Femur (tissue), 1 donor: ENCODE results near the gene TNS4.

Experiments used
- DNase-seq: peaks from one replicate; pipeline ENCODE4 v3.0.0-alpha.2; 2017

TNS4 gene

DNA sequence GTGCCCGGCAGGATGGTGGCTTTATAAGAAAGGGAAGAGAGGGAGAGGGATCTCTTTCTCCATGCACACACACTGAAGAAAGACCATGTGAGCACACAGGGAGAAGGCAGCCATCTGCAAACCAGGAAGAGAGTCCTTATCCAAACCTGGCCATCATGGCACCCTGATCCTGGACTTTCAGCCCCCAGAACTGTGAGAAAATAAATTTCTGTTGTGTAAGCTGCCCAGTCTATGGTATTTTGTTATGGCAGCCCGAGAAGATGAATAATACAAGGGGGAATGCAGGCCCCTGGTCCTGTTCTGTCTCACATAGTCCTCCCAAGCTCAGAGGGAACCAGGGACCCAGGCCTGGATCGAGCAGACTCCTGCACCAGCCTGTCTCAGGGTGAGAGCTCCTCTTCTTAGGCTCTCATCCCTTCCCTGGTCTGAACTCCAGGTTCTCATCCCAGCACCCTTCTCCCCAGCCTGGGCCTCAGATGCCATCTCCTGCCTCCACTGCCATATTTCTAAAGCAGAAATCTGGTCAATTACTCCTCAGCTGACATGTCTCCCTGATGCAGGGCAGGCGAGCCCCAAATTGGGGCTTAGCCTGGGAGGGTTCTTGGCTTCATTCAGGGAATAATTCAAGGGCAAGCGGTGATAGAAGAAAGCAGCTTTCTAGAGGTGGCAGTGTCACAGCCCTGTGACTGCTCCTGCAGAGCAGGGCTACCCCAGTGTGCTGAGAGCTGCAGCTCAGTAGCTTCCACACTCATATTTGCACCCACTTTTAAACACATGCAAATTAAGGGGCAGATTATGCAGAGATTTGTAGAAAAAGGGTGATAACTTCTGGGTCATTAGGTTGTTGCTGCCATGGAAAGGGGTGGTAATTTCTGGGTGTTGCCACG lies 29.3 kb downstream of the TNS4 start:
- no peak for DNase-seq

DNA sequence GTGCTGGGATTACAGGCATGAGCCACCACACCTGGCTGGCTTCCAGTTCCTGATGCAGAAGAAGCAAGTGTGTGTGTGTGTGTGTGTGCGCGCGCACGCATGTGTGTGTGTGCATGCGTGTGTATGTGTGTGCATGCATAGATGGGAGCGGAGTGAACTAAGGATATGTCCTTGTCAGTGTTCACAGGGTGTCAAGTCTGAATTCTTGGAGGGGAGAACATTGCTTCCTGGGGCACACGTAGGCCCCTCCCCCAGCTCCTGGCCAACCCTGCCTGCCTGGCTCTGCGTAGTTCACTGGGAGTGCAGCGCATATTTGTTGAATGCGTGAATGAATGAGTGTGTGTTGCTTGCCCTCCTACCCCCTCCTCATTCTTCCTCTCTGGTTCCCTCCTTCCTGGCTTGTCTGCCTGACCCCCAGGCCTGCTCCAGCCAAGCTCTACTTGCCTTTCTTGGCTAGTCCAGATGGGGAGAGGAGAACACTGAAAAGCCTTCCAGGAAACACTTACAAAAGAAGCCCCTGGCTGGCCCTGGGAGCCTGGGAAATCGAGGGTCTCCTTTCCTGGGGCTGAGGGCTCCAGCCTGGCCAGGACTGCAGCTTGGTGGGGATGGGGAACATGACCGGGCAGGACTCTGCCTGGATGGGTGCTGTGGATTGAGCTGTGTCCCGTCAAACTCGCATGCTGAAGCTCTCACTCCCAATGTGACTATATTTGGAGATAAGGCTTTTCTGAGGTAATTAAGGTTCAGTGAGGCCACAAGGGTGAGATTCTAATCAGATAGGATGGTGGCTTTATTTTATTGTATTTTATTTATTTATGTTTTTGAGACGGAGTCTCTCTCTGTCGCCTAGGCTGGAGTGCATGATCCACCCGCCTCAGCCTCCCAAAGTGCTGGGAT lies 30.2 kb downstream of the TNS4 start:
- DNase-seq, result no peak

DNA sequence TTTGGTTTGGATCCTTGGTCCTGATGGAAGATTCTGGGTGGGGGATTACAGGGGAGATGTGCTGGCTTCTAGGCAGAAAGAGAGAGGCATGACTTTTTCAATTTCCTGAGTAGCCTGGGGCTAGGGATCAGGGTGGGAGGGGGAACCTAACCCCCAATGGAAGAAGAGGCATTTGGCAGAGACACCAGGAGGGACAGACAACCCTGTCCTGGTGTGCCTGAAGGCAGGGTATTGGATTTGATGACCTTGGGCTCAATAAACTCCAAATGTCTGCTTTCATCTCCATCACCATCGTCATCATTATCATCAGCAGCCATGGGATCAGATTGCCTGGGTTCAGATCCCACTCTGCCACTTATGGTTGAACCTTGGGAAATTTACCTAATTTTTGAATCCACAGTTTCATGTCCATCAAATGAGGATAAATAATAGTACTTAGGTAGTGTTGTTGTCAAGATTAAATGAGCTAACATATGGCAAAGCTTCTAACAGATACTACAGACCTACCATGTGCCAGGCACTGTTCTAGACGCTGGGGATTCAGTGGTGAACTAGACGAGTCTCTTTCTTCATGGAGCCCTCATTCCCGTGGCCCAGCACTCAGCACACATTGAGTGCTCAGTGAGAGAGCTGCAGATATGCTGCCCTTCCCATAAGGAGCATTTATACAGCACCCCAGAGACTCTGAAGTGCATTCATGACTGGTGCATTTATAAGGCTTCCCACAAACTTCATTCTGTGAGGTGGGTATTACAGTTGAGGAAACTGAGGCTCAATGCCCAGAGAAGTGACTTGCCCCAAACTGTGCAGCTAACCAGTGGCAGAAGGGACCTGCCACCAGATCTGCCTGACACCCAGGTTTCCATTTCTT lies 31.4 kb downstream of the TNS4 start:
- no peak for DNase-seq

DNA sequence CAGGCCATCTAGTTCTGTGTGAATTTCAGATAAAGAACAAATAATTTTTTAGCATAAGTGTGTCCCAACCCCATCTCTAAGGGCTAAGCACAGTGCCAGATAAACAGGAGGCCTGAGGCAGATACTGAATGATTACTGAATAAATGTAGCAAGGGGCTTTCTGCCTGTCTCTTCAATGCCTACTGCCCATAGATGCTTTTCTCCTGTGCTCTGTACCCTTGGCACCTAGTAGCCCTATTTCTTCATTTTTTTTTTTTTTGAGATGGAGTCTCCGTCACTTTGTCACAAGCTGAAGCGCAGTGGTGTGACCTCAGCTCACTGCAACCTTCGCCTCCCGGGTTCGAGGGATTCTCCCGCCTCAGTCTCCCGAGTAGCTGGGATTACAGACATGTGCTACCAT lies 32.9 kb downstream of the TNS4 start:
- DNase-seq, result no peak

DNA sequence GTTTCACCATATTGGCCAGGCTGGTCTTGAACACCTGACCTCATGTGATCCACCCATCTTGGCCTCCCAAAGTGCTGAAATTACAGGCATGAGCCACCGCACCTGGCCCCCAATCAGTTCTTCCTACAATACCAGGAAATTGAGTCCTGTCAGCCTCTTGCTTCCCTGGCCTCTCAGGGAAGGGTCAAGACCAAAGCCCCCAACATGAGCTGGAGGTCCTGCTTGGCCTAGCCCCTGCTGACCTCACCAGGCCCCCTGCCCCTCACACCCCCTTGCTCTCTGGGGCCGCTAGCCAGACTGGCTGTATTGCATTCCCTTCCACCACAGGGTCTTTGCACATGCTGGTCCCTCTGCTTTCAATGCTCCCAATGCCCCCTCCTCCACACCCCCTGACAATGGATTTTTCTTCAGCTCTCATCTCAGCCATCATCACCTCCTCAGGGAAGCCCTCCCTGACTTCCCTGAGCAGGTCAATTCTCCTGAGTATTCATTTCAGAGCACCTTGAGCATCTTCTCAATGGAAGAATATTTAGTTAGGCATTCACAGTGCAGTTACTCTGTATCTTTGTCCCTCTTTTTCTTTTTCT lies 34.0 kb downstream of the TNS4 start:
- DNase-seq, result no peak

DNA sequence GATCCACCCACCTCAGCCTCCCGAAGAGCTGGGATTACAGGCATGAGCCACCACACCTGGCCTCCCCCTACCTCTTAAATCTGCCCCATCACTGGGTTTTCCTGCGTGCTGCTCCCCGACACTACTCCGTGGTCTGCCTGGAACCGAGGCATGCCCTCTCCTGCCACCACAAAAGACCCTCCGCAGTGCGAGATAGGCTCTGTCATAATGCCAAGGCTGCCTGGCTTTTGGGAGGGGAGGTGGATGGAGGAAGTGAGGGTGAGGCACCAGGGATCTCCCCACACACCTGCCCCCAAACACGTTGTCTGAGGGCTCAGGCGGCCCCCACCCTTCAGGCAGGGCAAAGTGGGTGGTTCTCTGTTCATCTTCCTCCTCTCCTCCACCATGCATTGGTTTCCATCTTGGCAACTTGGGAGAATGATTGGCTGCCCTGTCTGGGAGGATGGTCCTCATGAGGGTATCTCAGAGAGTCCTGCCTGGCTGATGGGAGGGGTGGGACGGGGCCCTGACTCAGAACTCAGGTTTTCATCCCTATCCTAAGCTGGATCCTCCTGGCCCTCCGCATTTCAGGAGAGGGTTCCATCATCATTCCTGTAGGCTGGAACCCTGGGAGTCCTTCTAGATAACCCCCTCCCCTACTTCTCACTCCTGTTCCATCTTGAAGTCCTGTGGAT lies 35.0 kb downstream of the TNS4 start:
- no peak for DNase-seq

DNA sequence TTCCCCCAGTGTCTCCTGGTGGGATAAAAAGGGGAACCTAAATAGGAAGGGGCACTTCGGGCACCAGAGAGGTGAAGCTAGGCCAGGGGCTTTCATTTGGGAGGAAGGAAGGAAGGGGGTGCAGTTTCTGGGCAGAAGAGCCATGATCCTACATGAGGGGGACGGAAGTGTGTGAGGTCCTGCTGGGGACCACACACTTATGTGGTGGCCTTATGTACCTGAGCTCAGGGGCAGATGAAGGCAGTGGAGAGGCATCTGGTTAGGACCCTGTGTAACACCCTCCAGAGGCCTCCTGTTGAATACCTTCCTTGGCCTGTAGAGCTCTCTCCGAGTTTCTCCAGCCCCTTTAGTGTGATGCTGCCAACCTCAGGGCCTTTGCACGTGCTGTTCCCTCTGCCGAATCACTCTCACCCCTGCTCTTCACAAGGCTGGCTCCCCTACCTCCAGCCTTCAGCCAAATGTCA lies 37.0 kb downstream of the TNS4 start:
- no peak for DNase-seq

DNA sequence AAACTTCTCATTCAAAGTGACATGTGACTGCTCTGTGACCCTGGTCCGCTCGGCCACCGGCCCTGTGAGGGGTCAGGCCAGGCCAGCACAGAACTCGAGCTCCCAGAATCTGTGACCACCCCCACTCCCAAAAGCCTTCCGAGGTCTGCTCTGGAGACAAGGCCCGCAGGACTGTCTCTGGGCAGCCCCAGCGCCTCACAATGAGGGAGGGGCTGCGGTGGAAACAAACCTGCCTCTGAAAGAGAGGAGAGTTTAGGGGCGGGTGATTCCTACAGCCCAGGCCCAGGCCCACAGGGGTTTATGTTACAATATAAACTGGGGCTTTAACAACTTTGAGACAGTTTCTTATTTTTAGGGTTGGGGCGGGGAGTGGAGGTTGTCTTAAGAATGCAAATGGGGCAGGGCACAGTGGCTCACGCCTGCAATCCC lies 38.3 kb downstream of the TNS4 start:
- DNase-seq, result no peak

DNA sequence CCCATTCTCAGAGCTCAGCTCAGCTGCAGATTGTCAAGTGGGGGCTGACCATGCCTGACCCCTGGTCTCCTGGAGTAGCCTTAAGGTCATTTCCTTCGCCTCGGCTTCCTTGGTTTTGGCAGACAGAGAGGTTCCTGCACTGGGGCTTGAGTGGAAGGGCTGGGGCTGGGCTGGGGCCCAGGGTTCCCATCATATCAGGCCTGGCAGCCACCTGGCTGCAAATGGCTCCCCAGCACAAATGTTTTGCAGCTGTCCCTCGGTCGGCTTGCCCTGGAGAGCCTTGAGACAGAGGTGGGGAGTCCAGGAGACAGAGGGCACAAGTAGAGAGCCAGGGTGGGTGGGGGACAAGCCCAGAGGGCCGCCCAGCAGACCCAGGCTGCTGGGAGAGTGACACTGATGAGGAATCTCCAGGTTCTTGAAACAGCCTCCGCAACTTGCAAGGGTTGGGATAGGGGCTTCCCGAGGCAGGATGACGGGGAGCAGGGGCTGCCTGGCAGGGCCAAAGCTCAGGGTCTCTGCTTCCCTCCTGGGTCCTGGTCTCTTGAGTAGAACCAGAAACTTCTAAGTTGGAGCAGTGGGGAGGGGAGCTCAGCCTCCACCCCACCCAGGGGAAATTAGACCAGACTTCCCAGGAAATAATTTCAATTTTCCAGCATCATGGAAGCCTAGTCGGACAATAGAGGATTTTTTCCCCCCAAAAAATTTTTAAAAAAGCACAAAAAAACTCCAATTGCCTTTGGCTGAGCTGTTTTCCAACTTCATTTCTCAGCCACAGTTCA lies 38.9 kb downstream of the TNS4 start:
- DNase-seq, result no peak

DNA sequence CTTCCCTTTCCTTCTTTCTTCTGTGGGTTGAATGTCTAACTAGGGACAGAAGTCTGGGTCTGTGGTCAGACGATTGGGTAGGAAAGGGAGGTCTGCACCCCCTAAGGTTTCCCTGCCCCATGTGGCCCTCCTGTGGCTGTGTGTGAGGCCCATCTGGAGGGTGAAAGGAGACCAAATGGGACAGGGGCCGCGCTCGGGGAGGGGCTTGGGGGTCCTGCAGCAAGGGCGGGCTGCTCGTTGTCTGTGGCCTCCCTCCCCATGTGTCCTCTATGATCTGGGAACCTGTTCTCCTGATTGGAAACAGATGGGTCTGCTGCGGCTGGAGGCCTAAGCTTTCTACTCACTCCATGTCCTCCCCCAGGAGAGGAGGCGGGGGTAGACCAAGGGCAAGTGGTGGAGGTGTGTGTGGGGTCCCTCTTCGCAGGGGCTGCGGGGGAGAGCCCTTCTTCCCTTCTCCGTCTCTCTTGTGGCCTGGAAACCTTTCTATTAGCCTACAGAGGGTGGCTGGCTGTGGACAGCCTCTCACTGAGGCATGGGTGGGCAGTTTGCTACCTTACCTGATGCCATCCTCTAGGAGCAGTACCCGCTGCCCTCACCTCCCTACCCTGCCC lies 39.6 kb downstream of the TNS4 start:
- DNase-seq, result no peak

DNA sequence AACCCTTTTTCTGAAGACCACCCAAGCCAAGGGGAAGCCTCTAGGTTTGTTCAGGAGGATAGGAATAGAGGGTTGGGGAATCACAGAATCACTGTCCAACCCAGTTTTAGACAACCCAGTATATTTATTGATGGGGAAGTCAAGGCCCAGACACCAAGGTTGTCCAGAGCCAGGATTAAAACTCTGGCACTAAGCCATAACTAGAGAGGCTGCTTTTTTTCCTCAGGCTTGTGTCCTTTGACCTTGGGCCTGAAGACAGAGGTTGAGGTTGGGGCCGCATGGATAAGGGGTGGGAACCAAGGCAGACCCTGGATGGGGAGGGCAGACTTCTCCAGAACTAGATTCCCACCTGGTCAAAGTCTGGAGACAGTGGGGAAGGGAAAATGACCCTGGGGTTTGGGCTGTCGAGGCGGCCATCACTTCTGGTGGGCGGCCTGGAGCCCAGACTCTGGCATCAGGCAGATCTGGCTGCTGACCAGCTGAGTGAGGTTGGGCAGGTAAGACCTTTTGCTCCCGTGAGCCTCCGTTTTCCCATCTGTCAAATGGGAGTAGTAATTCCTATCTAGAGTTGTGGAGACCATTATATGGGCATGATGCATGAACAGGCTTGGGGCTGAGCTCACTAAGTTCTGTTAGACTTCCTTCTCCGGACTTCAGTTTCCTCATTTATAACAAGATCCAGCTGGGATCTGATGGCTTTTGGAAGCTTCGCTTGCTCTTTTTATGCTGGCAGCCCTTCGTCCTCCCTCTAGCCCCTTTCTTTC lies 40.3 kb downstream of the TNS4 start:
- DNase-seq, result no peak

DNA sequence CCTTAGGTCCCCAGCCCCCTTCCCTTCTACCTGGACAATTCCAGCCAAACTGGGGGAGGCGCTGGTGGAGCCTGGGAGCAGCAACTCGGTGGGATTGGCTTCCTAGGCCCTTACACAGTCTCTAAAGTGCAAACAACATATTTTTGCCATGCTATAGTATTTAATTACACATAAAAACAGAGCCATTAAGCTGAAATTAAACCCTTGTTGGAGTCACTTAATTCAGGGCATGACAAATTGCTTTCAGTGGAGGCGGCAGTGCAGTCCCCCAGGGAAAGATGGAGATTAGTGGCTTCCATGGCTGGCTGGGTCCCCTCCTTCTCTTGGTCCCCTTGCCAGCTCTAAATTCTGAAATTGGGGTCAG lies 40.8 kb downstream of the TNS4 start:
- DNase-seq, result no peak

DNA sequence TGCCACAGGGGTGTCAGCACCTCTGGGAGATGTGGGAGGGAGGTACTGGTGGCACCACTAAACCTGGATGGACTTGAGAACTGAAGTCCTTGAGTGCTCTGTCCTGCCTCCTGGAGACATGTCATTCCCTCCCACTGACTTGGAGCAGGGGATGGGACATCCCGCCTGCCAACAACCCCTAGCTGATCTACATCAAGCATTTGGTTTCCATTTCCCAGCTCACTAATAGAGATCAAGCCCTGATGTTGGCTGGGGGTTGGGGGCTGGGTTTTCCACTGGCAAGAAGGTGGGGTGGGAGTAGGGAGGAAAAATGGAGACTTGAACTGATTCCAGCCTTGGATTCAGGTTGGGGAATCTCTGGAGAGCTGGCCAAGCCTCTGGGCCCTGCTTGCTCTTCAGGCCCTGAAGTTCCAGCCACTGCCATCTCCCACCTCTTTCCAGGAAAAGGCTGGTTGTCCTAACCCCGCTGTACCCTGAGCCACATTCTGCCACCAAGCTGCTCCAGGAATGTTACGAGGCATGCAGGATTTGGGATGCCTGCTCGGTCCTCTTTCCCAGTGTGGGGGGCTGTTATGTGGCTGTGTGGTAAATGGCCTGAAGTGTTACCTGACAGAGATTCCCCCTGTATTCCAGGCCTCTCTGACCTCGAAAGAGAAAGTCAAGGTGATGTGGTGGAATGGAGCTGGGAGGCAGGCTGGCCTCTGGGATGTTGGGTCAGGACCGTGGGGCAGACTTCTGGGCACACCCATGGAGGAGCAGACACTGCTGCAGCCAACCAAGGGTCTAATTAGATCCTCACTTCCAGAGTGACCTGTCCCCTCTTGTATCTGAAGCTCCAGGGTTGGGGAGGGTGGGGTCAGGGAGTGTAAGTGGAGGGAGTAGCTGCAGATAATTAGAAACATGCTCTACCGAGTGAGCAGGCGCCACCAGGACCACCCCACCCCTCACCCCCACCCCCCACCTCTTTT lies 41.5 kb downstream of the TNS4 start:
- peak; percentile 69 for DNase-seq

DNA sequence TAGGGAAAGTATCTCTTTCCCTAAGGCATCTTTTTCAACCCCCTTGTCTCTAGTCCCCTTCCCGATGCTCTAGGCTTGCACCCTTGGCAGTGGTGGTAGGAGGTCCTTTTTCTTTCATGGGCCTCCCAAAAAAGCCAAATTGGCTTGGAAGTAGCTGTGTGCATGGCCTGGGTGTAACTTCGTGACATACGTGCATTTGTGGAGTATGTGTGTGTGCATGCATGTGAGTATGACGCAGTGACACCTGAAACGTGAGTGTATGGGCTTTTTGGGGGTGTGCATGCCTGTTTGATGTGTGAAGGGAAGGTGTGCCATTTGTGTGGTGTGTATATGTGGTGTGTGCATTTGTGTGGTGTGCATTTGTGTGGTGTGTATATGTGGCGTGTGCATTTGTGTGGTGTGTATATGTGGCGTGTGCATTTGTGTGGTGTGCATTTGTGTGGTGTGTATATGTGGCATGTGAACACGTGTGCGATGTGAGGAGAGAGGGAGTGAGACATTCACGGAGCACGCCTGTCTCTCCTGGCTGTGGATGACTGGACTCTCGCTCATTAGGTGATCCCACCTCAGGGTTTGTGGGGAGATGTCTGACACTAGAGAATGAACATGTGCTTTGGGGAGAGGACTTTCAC lies 42.5 kb downstream of the TNS4 start:
- DNase-seq, result no peak

DNA sequence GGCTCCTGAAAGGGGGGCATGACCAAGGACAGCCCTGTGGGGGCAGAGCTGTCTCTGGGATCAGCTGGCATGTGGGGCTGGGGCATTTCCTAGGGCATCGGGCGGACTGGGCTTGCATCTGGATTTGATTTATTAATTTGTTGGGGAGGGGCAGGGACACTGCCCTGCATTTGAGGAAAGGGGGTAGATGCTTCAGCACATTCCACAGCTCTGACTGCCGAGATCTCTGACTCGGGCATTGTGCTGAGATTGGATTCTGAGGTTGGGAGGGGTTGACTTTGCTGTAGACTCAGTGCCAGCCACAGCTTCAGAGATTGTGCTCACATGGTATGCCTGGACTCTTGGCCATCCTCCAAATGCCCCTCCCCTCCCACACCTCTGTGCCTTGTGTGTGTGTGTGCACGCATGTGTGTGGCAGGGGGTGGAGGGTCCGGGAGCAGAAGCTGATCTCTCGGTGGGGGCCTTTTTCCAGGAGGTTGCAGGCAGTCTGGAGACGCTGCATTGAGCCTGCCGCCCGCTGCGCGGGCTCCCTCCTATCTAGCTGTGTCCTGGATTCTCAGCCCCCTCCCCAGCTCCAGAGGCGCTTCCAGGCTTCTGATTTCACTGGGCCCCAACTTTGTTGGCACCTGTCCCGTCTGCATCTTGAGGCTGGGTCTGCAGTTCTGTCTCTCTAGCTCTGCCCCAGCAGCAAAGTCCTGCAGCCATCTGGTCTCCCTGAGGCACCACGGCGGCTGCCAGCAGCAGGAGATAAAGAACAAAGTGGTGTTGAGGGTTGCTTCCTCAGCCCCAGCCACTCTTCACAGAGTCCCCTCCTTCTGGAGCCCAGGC lies 43.2 kb downstream of the TNS4 start:
- DNase-seq, result no peak

DNA sequence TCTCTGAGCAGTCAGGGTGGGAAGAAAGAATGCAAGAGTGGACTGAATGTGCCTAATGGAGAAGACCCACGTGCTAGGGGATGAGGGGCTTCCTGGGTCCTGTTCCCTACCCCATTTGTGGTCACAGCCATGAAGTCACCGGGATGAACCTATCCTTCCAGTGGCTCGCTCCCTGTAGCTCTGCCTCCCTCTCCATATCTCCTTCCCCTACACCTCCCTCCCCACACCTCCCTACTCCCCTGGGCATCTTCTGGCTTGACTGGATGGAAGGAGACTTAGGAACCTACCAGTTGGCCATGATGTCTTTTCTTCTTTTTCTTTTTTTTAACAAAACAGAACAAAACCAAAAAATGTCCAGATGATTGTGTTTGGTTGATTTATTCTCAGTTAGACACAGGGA lies 44.1 kb downstream of the TNS4 start:
- no peak for DNase-seq

DNA sequence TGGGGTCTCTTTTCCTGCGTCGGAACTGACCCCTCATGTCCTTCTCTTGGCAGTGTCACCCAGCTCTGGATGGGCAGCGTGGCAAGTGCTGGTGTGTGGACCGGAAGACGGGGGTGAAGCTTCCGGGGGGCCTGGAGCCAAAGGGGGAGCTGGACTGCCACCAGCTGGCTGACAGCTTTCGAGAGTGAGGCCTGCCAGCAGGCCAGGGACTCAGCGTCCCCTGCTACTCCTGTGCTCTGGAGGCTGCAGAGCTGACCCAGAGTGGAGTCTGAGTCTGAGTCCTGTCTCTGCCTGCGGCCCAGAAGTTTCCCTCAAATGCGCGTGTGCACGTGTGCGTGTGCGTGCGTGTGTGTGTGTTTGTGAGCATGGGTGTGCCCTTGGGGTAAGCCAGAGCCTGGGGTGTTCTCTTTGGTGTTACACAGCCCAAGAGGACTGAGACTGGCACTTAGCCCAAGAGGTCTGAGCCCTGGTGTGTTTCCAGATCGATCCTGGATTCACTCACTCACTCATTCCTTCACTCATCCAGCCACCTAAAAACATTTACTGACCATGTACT lies 44.9 kb downstream of the TNS4 start:
- no peak for DNase-seq
